HepG2 (cell line): Measurements from ENCODE around the gene PCBD2. TPM values are rescaled to one million over a fixed set of nuclear protein-coding genes. Genes with fewer than 3 reads are reported as not detected.

Experiments used
- MED13 ChIP-seq: sonication (generic); formaldehyde crosslinking; IDR thresholded peaks from 2 replicates; pipeline ENCODE4 v1.5.0; 2020; ENCODE audit warnings: missing genetic modification reagents
- MTF1 ChIP-seq: sonication (generic); formaldehyde crosslinking; IDR thresholded peaks from 2 replicates; pipeline ENCODE4 v1.5.0; 2020; ENCODE audit warnings: missing genetic modification reagents
- PAX8 ChIP-seq: sonication (generic); formaldehyde crosslinking; IDR thresholded peaks from 2 replicates; pipeline ENCODE4 v1.8.0; 2022; ENCODE audit warnings: mild to moderate bottlenecking, missing genetic modification reagents, borderline replicate concordance
- PCBP2 ChIP-seq: fragments of 200-400 bp; formaldehyde crosslinking; optimal IDR thresholded peaks from 2 replicates; pipeline ENCODE3; 2018; ENCODE audit warnings: low read length, low read depth; ENCODE audit not compliant: poor library complexity, severe bottlenecking
- RELA ChIP-seq: sonication (generic); formaldehyde crosslinking; IDR thresholded peaks from 2 replicates; pipeline ENCODE4 v1.4.0; 2020; ENCODE audit warnings: missing genetic modification reagents
- SAP130 ChIP-seq: IDR thresholded peaks from 2 replicates; pipeline ENCODE4 v1.6.1; 2016; ENCODE audit warnings: low read depth
- SP2 ChIP-seq: sonication (generic); formaldehyde crosslinking; IDR thresholded peaks from 2 replicates; pipeline ENCODE4 v1.5.1; 2020; ENCODE audit warnings: mild to moderate bottlenecking, missing genetic modification reagents
- SRSF1 ChIP-seq: fragments of 200-400 bp; formaldehyde crosslinking; optimal IDR thresholded peaks from 2 replicates; pipeline ENCODE3; 2017; ENCODE audit warnings: mild to moderate bottlenecking, low read depth, low read length, moderate library complexity
- TEAD3 ChIP-seq: optimal IDR thresholded peaks from 2 replicates; pipeline ENCODE3; 2016; ENCODE audit warnings: borderline replicate concordance
- ZBTB7B ChIP-seq: sonication (generic); formaldehyde crosslinking; IDR thresholded peaks from 2 replicates; pipeline ENCODE4 v1.4.0; 2020; ENCODE audit warnings: missing genetic modification reagents
- ZBTB8A ChIP-seq: sonication (generic); formaldehyde crosslinking; IDR thresholded peaks from 2 replicates; pipeline ENCODE4 v1.4.0; 2020; ENCODE audit warnings: mild to moderate bottlenecking, low read depth, missing genetic modification reagents, borderline replicate concordance
- ZNF552 ChIP-seq: sonication (generic); formaldehyde crosslinking; IDR thresholded peaks from 2 replicates; pipeline ENCODE4 v1.9.0; 2022; ENCODE audit warnings: missing genetic modification reagents, mild to moderate bottlenecking, borderline replicate concordance
- ZNF619 ChIP-seq: sonication (generic); formaldehyde crosslinking; IDR thresholded peaks from 2 replicates; pipeline ENCODE4 v1.4.0; 2020; ENCODE audit warnings: mild to moderate bottlenecking, missing genetic modification reagents
- polyA plus RNA-seq, 8 experiments: library from polyadenylated mRNA; depleted of rRNA in 3 of 8; stranded (reverse) in 7 of 8; unstranded in 1 of 8; fragments of >200 nt; fragmentation: Illumina TruSeq in 4 of 8; extraction: Trizol in 4 of 8; gene quantifications; 2 replicates each; pipeline versions ENCODE4 v1.2.1 to v1.2.3, GENCODE V29; 2011 to 2016; ENCODE audit warnings: low read depth in 4 of 8, missing spikeins in 1 of 8, mixed read lengths in 1 of 8; ENCODE audit not compliant: insufficient read depth in 1 of 8
- total RNA-seq, 5 experiments: library from RNA; depleted of rRNA; stranded (reverse); fragments of >200 nt; fragmentation: Illumina TruSeq; extraction: Trizol; gene quantifications; 2 replicates each; pipeline ENCODE4 v1.2.3, GENCODE V29; 2016; ENCODE audit warnings: low read depth in 1 of 5
- TF ChIP-seq, protein P1 (sequence below): sonication (generic); formaldehyde crosslinking; IDR thresholded peaks from 2 replicates; pipeline ENCODE4 v1.5.1; 2020; ENCODE audit warnings: mild to moderate bottlenecking, missing genetic modification reagents, borderline replicate concordance
- TF ChIP-seq, protein P2 (sequence below): IDR thresholded peaks from 2 replicates; pipeline ENCODE4 v1.6.1; 2016
- TF ChIP-seq, protein P3 (sequence below): sonication (generic); formaldehyde crosslinking; IDR thresholded peaks from 2 replicates; pipeline ENCODE4 v1.5.1; 2020; ENCODE audit warnings: mild to moderate bottlenecking, missing genetic modification reagents, borderline replicate concordance
- TF ChIP-seq, protein P4 (sequence below): sonication (generic); formaldehyde crosslinking; conservative IDR thresholded peaks from 2 replicates; pipeline ENCODE4 v1.8.0; 2022; ENCODE audit warnings: mild to moderate bottlenecking, moderate library complexity, missing genetic modification reagents
- TF ChIP-seq, protein P5 (sequence below): IDR thresholded peaks from 2 replicates; pipeline ENCODE4 v1.6.1; 2016; ENCODE audit warnings: low read depth, borderline replicate concordance

PCBD2 gene
- total and polyA plus RNA-seq, 2 of the 13 experiments (the other 11 are each of a cell fraction or from before 2014, with no cell fraction given): 5.5 to 12.0 TPM

DNA sequence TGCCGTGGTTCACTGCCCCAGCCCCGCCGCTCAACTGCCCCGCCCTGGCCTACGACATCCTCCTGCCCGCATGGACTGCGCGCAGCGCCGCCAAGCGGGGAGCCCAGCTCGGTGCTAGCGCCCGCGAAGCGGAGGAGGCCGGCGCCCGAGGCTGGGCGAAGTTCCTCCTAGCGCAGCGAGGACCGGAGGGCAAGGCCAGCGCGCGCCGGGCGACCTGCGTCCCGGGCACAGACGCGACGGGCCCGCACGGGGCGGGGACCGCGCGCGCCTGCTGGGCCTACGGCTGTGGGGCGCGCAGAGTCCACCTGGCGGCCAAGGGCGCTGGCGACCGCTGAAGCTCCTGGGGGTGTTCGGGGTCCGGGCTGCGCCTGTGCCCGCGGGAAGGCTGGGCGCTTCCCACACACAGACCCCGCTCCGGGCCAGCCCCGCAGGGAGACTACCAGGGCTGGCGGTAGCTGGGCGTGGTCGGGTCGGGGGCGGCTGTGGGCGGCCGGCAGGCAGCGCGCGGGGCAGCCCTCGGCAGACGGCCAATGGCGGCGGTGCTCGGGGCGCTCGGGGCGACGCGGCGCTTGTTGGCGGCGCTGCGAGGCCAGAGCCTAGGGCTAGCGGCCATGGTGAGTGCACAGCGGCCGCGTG is at the start of gene PCBD2 (continued):
- TF ChIP-seq PCBP2: no peak
- 0 out of 2 replicates have a peak, but pooled peaks have one; percentile 48 for TF ChIP-seq RELA (CRISPR knock-in tag)
- no peak for TF ChIP-seq SP2 (CRISPR knock-in tag)
- TF ChIP-seq TEAD3 (CRISPR knock-in tag): peak; percentile 63
- TF ChIP-seq, protein P1, sequence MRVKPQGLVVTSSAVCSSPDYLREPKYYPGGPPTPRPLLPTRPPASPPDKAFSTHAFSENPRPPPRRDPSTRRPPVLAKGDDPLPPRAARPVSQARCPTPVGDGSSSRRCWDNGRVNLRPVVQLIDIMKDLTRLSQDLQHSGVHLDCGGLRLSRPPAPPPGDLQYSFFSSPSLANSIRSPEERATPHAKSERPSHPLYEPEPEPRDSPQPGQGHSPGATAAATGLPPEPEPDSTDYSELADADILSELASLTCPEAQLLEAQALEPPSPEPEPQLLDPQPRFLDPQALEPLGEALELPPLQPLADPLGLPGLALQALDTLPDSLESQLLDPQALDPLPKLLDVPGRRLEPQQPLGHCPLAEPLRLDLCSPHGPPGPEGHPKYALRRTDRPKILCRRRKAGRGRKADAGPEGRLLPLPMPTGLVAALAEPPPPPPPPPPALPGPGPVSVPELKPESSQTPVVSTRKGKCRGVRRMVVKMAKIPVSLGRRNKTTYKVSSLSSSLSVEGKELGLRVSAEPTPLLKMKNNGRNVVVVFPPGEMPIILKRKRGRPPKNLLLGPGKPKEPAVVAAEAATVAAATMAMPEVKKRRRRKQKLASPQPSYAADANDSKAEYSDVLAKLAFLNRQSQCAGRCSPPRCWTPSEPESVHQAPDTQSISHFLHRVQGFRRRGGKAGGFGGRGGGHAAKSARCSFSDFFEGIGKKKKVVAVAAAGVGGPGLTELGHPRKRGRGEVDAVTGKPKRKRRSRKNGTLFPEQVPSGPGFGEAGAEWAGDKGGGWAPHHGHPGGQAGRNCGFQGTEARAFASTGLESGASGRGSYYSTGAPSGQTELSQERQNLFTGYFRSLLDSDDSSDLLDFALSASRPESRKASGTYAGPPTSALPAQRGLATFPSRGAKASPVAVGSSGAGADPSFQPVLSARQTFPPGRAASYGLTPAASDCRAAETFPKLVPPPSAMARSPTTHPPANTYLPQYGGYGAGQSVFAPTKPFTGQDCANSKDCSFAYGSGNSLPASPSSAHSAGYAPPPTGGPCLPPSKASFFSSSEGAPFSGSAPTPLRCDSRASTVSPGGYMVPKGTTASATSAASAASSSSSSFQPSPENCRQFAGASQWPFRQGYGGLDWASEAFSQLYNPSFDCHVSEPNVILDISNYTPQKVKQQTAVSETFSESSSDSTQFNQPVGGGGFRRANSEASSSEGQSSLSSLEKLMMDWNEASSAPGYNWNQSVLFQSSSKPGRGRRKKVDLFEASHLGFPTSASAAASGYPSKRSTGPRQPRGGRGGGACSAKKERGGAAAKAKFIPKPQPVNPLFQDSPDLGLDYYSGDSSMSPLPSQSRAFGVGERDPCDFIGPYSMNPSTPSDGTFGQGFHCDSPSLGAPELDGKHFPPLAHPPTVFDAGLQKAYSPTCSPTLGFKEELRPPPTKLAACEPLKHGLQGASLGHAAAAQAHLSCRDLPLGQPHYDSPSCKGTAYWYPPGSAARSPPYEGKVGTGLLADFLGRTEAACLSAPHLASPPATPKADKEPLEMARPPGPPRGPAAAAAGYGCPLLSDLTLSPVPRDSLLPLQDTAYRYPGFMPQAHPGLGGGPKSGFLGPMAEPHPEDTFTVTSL: no peak
- TF ChIP-seq, protein P2, sequence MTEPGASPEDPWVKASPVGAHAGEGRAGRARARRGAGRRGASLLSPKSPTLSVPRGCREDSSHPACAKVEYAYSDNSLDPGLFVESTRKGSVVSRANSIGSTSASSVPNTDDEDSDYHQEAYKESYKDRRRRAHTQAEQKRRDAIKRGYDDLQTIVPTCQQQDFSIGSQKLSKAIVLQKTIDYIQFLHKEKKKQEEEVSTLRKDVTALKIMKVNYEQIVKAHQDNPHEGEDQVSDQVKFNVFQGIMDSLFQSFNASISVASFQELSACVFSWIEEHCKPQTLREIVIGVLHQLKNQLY: no peak
- TF ChIP-seq MED13 (CRISPR knock-in tag): peak; percentile 67; the same call in 1 of the 2 replicates
- TF ChIP-seq, protein P3, sequence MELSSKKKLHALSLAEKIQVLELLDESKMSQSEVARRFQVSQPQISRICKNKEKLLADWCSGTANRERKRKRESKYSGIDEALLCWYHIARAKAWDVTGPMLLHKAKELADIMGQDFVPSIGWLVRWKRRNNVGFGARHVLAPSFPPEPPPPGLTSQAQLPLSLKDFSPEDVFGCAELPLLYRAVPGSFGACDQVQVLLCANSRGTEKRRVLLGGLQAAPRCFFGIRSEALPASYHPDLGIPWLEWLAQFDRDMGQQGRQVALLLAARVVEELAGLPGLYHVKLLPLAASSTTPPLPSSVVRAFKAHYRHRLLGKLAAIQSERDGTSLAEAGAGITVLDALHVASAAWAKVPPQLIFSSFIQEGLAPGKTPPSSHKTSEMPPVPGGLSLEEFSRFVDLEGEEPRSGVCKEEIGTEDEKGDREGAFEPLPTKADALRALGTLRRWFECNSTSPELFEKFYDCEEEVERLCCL: no peak
- TF ChIP-seq ZNF552 (CRISPR knock-in tag): no peak; the same call in 1 of the 2 replicates
- TF ChIP-seq, protein P4, sequence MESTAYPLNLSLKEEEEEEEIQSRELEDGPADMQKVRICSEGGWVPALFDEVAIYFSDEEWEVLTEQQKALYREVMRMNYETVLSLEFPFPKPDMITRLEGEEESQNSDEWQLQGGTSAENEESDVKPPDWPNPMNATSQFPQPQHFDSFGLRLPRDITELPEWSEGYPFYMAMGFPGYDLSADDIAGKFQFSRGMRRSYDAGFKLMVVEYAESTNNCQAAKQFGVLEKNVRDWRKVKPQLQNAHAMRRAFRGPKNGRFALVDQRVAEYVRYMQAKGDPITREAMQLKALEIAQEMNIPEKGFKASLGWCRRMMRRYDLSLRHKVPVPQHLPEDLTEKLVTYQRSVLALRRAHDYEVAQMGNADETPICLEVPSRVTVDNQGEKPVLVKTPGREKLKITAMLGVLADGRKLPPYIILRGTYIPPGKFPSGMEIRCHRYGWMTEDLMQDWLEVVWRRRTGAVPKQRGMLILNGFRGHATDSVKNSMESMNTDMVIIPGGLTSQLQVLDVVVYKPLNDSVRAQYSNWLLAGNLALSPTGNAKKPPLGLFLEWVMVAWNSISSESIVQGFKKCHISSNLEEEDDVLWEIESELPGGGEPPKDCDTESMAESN (CRISPR knock-in tag): peak; percentile 99
- TF ChIP-seq MTF1 (CRISPR knock-in tag): no peak
- peak; percentile 34 for TF ChIP-seq SRSF1
- TF ChIP-seq ZNF619 (CRISPR knock-in tag): 0 out of 2 replicates have a peak, but pooled peaks have one; percentile 32
- peak; percentile 74 for TF ChIP-seq SAP130 (CRISPR knock-in tag)
- peak; percentile 93 for TF ChIP-seq PAX8 (CRISPR knock-in tag)
- TF ChIP-seq ZBTB8A: peak; percentile 97
- TF ChIP-seq ZBTB7B (CRISPR knock-in tag): peak; percentile 76
- TF ChIP-seq, protein P5, sequence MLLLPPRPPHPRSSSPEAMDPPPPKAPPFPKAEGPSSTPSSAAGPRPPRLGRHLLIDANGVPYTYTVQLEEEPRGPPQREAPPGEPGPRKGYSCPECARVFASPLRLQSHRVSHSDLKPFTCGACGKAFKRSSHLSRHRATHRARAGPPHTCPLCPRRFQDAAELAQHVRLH (CRISPR knock-in tag): peak; percentile 70; the same call in 1 of the 2 replicates
